ENCODE measurements around the gene KCNT1.

GRCh38 chr9:135758056-135758455 lies 56.1 kb downstream of the KCNT1 start:
- TF ChIP-seq CTCF (IDR thresholded peaks at IDR 0.05; ENCODE audit: low read depth, low read length), result no peak
- no peak for TF ChIP-seq EZH2phosphoT487 (IDR thresholded peaks at IDR 0.05; ENCODE audit: low read depth)

Measured in OCI-LY3 (cell line).